ENCODE measurements around the gene RIN3.

- TF ChIP-seq CTCF (IDR thresholded peaks at IDR 0.05), result no peak
- TF ChIP-seq POLR2A (IDR thresholded peaks at IDR 0.05), result no peak
Measured at GRCh38 chr14:92581206-92581605, 67.6 kb downstream of the RIN3 start.

All from gastroesophageal sphincter (tissue), 3 donors.